HFFc6 (cell line): ENCODE results near the gene KIAA1586. TPM values are rescaled to one million over a fixed set of nuclear protein-coding genes. Genes with fewer than 3 reads are reported as not detected.
A peak's percentile ranks its signal among the peaks of the same experiment; 100 is the strongest.
"Not testable (repeated sequence)": the region's sequence is repeated elsewhere in the genome, so short reads cannot be mapped to it uniquely, and the experiment has no call there.

Source experiments
- DNase-seq: peaks from one replicate; pipeline ENCODE4 v3.0.0-alpha.2; 2018
- H3K27ac Mint-ChIP-seq: 2 replicates; pipeline ENCODE4 v1.8.0; 2020; ENCODE audit warnings: mild to moderate bottlenecking, mixed read lengths
- H3K27me3 Mint-ChIP-seq: 2 replicates; pipeline ENCODE4 v1.8.0; 2021; ENCODE audit warnings: mild to moderate bottlenecking, moderate library complexity, mixed read lengths; ENCODE audit not compliant: insufficient read depth
- H3K36me3 Mint-ChIP-seq: 2 replicates; pipeline ENCODE4 v1.8.0; 2021; ENCODE audit warnings: low read depth, mixed read lengths
- H3K4me1 Mint-ChIP-seq: 2 replicates; pipeline ENCODE4 v1.8.0; 2020; ENCODE audit warnings: low read depth, mixed read lengths
- H3K4me3 Mint-ChIP-seq: 2 replicates; pipeline ENCODE4 v1.8.0; 2020; ENCODE audit warnings: mild to moderate bottlenecking, moderate library complexity, mixed read lengths
- H3K9me3 Mint-ChIP-seq: 2 replicates; pipeline ENCODE4 v1.8.0; 2020; ENCODE audit warnings: mild to moderate bottlenecking, mixed read lengths
- long read RNA-seq: library from polyadenylated mRNA; unstranded; transcript quantifications from one replicate; pipeline ENCODE4 v2.0.0, GENCODE V29; 2019
- total RNA-seq, 6 experiments: library from RNA; stranded (reverse); fragmentation: NEBNext Ultra II Directional; extraction: Animal tissue kit (Norgen Biotek cat#: 25700); gene quantifications; 2 replicates in 1 of 6; 3 replicates in 5 of 6; pipeline ENCODE4 v1.2.3, GENCODE V29; 2021
- TF ChIP-seq, protein P1 (sequence below): fragments of 200-600 bp; sonication (generic); IDR thresholded peaks from 2 replicates; pipeline ENCODE4 v1.5.0; 2021; ENCODE audit warnings: antibody characterized with exemption, mild to moderate bottlenecking

The KIAA1586 gene, protein sequence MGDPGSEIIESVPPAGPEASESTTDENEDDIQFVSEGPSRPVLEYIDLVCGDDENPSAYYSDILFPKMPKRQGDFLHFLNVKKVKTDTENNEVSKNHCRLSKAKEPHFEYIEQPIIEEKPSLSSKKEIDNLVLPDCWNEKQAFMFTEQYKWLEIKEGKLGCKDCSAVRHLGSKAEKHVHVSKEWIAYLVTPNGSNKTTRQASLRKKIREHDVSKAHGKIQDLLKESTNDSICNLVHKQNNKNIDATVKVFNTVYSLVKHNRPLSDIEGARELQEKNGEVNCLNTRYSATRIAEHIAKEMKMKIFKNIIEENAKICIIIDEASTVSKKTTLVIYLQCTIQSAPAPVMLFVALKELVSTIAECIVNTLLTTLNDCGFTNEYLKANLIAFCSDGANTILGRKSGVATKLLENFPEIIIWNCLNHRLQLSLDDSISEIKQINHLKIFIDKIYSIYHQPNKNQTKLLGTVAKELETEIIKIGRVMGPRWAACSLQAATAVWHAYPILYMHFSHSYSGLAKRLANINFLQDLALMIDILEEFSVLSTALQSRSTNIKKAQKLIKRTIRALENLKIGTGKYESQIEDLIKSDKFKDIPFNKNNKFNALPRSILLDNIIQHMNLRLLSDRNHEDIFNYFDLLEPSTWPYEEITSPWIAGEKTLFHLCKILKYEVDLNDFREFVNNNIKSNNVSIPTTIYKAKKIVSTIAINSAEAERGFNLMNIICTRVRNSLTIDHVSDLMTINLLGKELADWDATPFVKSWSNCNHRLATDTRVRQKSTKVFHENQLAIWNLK
- total RNA-seq: 10 to 100 TPM; 14.1 to 18.6 (median 16.4) TPM
- long read RNA-seq, transcript KIAA1586-201 (4 exons, 2,933 nt): major isoform, 13 of 17 reads
- long read RNA-seq, partial matches to known transcripts: 0 of 17 reads
- long read RNA-seq, other reads (novel, unspliced or antisense): 3 of 17 reads

DNA sequence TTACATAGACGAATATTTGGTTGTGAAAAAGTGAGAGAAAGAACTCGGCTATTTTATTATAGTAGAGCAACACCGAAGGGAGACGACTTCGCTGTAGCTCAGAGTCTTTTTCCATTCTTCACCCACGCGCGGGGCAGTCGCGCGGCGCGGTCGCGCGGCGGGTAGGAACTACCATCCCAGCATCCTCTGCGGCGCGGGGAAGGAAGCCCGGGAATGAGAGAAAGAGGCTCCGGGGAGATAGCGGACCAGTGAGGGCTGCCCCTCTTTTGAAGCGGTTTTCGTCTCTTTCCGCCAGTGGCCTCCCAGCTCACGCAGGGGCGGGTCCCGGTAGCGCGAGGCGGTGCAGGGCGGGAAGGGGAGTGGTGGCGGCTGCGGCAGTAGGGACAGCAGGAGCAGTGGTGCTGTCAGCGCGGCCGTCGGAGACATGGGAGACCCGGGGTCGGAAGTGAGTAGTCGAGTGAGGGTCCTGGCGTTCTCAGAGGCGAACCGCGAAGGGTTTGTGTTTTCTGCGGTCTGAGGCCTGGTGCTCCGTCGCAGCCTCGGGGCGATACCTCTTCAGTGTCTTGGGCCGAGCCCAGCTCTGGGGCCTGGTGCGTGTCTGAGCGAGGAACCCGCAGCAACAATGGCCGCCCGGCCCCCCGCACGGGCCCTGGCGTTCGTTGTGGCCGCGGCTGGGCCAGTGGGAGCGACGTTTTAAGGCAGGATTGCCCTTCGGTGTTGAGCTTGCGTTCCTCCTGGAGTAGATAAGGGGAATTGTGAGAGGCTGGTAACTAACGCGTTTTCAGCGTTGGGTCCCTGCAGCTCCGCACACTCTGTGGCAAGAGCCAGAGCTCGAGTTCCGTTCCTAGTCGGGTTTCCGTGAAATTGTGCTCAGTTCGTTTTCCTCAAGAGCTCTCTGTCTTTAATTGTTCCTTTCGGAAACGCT lies at the start of gene KIAA1586:
KIAA1586 (plus strand) TSS at position 362 of the 925 bp plus-strand sequence; CDS start at position 425, 63 bp downstream.
- not testable (repeated sequence) for H3K9me3 Mint-ChIP-seq
- Mint-ChIP-seq H3K27me3 (peaks cover 17% of the 10 kb centered on the region), H3K4me3 (peak within 1 kb of the TSS; percentile 92), H3K4me1 (peaks cover 35% of the 10 kb centered on the region), H3K27ac (peak within 1 kb of the TSS; percentile 78), H3K36me3 (peaks cover 29% of the 10 kb centered on the region)
- DNase-seq: peak; percentile 90

DNA sequence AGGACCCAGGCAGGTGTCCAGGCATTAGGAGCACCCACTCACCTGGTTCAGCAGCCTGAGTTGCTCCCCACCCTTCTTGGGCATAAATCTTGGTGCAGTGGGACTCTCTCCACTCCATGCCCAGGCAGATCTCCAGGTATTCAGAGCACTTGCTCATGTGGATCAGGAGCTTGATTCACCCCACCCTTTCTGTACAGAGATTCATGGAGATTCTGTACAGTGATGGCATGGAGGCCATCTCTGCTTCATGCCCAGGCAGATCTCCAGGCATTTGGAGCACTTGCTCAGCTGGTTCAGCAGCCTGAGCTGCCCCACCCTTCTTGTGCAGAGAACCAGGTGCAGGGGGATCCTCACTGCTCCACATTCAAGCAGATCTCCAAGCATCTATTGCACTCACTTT lies 47.4 kb upstream of the KIAA1586 start:
- H3K4me3 Mint-ChIP-seq: no peak overlapping the region
- no peaks in the 10 kb centered on the region for H3K27me3 Mint-ChIP-seq

DNA sequence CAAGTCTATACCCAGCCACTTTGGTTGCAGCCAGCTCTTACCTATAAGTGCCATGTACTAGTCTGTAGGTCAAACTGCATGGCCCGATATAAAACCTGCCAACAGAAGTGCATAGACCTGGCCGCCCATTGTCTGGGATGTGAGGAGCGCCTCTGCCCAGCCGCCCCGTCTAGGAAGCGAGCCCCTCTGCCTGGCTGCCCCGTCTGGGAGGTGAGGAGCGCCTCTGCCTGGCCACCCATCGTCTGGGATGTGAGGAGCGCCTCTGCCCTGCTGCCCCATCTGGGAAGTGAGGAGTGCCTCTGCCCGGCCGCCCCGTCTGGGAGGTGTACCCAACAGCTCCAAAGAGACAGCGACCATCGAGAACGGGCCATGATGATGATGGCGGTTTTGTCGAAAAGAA lies 46.7 kb upstream of the KIAA1586 start:
- not testable (repeated sequence) for H3K36me3 Mint-ChIP-seq, H3K4me3 Mint-ChIP-seq, H3K27ac Mint-ChIP-seq, DNase-seq, H3K27me3 Mint-ChIP-seq, H3K4me1 Mint-ChIP-seq, H3K9me3 Mint-ChIP-seq

More for the DNA sequence above, 47.4 kb upstream of the KIAA1586 start:
- Mint-ChIP-seq H3K36me3 (peaks cover 9% of the 10 kb centered on the region), H3K4me1 (no peaks in the 10 kb centered on the region), H3K27ac (no peak overlapping the region), H3K9me3 (peaks cover 6% of the 10 kb centered on the region)
- TF ChIP-seq, protein P1, sequence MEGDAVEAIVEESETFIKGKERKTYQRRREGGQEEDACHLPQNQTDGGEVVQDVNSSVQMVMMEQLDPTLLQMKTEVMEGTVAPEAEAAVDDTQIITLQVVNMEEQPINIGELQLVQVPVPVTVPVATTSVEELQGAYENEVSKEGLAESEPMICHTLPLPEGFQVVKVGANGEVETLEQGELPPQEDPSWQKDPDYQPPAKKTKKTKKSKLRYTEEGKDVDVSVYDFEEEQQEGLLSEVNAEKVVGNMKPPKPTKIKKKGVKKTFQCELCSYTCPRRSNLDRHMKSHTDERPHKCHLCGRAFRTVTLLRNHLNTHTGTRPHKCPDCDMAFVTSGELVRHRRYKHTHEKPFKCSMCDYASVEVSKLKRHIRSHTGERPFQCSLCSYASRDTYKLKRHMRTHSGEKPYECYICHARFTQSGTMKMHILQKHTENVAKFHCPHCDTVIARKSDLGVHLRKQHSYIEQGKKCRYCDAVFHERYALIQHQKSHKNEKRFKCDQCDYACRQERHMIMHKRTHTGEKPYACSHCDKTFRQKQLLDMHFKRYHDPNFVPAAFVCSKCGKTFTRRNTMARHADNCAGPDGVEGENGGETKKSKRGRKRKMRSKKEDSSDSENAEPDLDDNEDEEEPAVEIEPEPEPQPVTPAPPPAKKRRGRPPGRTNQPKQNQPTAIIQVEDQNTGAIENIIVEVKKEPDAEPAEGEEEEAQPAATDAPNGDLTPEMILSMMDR: no peak
- DNase-seq: no peak

DNA sequence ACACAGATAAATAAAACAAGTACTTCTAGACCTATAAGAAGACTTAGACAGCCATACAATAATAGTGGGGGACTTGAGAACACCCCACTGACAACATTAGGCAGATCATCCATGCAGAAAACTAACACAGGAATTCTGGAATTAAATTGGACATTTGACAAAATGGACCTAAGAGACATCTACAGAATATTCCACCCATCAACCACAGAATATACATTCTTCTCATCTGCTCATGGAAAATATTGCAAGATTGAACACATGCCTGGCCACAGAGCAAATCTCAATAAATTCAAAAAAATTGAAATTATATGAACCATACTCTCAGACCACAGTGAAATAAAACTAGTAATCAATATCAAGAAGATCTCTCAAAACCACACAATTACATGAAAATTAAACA lies 44.3 kb upstream of the KIAA1586 start:
- Mint-ChIP-seq H3K4me3 (no peak overlapping the region), H3K27ac (no peak overlapping the region), H3K27me3 (no peaks in the 10 kb centered on the region), H3K36me3 (peaks cover 9% of the 10 kb centered on the region), H3K9me3 (peaks cover 6% of the 10 kb centered on the region), H3K4me1 (no peaks in the 10 kb centered on the region)
- TF ChIP-seq, protein P1: no peak
- no peak for DNase-seq

DNA sequence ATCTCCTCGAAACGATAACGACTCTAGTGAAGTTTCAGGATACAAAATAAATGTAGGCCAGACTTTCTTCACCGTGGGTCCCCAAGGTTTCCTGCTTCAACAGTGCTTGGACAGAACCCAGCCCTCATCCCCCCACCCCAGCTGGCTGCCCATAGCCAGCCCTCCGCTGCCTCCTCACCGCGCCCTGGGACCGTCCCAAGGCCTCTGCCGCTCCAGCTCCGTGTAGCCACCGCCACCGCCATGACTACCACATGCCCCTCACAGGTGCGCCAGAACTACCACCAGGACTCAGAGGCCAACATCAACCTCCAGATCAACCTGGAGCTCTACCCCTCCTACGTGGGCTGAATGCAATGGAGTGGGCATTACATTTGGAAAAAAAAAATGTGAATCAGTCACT lies 42.2 kb upstream of the KIAA1586 start:
- 0 out of 2 replicates have a peak, but pooled peaks cover 2% of the 10 kb centered on the region for H3K27me3 Mint-ChIP-seq
- H3K27ac Mint-ChIP-seq: no peak overlapping the region
- no peaks in the 10 kb centered on the region for H3K9me3 Mint-ChIP-seq

More for the DNA sequence above, 42.2 kb upstream of the KIAA1586 start:
- no peak overlapping the region for H3K4me3 Mint-ChIP-seq
- H3K36me3 Mint-ChIP-seq: no peaks in the 10 kb centered on the region
- DNase-seq: no peak
- no peaks in the 10 kb centered on the region for H3K4me1 Mint-ChIP-seq
- TF ChIP-seq, protein P1: no peak
